HG03025 (cell line): ENCODE data around the gene PGGHG.
"Not testable (repeated sequence)": the region's sequence is repeated elsewhere in the genome, so short reads cannot be mapped to it uniquely, and the experiment has no call there.

Experiments used
- ATAC-seq: cut with Tn5 transposase; IDR thresholded peaks from one replicate; pipeline ENCODE4 v1.9.1; 2021; ENCODE audit warnings: mild to moderate bottlenecking, moderate library complexity; ENCODE audit not compliant: unreplicated experiment, low FRiP score

Gene PGGHG

DNA sequence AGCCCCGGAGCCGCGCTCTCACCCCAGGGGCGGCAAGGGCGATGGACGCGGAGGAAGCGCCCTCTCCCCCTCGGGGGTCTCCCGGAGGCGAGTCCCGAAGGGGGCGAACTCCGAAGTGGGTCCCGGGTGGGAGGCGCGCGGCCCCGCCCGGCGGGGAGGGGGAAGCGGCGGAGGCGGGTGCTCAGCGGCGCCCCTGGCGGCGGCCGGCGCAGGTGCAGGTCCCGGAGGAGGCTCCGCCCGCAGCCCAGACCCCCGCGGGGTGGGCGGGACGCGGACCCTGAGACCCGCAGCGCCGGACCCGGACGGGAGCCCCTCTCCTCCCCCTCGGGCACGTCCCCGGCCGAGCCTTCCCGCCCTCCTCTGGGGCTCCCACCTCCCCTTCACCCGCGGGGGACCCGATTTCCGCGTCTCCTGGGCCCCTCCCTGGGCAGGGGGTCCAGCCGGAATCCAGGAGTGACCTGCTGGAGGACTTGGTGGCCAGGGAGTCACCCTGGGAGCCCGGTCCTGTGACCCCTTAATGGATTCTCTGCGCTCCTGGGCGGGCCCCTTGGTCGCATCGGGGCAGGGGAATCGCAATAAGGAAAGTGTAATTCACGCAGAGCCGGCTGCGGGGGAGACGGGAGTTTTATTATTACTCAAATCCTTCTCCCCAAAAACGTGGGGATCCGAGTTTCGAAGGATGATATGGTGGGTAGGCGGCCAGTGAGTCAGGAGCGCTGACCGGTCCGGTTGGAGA is 22.3 kb downstream of the PGGHG start:
- ATAC-seq, result not testable (repeated sequence)

DNA sequence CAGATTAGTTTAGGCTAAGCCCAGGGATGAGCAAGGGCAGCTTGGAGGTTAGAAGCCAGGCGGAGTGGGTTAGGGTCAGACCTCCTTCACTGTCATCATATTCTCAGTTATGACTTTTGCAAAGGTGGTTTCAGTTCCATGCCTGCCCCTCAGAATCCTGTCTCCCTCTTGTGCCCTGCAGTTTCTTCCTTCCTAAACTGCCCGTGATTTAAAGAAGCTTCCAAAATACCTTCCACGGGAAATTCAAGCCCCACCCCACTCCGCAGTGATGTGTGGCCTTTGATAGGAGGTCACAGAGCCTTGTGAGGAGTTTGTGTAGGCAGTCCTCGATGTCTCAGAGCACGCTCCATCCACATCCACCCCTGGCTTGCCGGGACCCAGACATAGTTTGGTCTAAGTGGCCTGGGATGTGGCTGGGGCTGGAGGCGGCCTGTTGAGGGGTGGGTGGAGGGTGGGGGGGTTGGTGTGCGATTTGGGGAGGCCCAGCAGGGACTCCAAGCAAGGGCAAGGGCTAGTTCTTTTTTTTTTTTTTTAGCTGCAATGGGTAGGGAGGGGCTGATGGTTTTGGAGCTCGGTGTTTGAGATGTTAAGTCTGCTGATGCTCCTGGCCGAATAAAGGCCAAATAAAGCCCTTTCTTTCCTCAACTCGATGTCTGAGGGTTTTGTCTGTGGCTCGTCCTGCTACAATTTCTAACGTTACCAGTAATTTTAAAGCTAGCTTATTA is 23.3 kb downstream of the PGGHG start:
- no peak for ATAC-seq

DNA sequence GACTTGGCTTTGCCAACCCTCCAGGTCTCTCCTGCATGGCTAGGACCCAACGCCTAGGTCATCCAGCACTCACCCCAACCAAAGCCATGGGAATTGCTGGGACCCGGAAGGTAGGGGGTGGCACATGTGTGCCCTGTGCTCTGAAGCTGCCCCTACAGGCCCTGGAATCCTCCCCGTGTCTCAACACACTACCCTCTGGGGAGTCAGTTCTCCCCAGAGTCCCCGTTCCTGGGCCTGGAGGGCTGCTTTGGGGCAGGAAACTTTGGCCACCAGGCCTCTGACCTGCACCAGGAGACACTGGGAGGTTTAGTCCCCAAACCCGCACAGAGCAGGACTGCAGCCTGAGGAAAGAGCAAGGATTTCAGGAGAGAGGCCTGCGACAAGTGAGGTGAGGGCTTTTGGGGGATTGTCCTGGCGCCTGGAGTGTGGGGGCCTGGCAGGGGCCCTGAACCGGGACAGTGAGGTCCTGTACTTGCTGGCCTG is 24.4 kb downstream of the PGGHG start:
- no peak for ATAC-seq

DNA sequence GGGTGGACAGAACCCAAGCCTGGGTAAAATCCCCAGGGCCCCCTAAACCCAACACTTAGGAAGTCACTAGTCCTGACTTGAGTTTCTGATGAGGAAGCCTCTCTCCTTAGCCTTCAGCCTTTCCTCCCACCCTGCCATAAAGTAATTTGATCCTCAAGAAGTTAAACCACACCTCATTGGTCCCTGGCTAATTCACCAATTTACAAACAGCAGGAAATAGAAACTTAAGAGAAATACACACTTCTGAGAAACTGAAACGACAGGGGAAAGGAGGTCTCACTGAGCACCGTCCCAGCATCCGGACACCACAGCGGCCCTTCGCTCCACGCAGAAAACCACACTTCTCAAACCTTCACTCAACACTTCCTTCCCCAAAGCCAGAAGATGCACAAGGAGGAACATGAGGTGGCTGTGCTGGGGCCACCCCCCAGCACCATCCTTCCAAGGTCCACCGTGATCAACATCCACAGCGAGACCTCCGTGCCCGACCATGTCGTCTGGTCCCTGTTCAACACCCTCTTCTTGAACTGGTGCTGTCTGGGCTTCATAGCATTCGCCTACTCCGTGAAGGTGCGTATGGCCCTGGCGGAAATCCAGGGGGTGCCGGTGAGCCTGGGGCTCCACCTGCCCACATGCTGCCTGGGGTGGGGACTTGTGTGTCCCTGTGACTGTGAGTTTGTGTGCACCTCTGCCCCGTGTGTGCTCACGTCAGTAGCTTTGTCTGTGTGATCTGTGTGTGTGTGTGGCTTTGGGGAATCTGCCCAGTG is 25.0 kb downstream of the PGGHG start, which contains the start of gene IFITM1:
Gene IFITM1, plus strand, starts transcription at position 254 of the 767 bp plus-strand sequence. Its CDS starts 131 bp downstream, at position 385.
- ATAC-seq, result no peak

DNA sequence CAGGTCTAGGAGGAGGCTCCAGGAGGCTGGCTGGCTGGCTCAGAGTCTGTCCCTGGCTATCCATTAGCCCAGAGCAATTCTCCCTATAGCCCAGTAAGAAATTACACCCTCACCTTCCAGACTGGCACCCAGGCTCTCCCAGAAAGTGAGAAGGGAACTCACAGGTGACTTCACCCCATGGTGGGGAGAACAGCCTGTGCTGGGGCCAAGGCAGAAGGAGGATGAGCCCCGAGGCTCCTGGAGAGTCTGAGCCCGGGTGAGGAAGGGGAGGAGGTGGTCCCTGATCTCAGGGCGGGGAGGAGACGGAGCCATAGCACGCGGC is 25.6 kb downstream of the PGGHG start:
- ATAC-seq, result not testable (repeated sequence)

DNA sequence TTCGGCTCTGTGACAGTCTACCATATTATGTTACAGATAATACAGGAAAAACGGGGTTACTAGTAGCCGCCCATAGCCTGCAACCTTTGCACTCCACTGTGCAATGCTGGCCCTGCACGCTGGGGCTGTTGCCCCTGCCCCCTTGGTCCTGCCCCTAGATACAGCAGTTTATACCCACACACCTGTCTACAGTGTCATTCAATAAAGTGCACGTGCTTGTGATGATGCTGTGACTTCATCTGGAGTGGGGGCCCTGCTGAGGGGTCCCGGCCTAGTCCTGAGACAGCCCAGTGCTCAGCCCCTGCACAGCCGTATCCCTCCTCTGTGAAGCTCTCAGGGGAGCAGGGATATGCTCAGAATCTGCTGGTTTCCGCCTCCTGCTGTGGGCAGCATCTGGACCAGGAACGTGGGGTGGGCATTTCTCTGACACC is 26.1 kb downstream of the PGGHG start:
- ATAC-seq, result no peak

DNA sequence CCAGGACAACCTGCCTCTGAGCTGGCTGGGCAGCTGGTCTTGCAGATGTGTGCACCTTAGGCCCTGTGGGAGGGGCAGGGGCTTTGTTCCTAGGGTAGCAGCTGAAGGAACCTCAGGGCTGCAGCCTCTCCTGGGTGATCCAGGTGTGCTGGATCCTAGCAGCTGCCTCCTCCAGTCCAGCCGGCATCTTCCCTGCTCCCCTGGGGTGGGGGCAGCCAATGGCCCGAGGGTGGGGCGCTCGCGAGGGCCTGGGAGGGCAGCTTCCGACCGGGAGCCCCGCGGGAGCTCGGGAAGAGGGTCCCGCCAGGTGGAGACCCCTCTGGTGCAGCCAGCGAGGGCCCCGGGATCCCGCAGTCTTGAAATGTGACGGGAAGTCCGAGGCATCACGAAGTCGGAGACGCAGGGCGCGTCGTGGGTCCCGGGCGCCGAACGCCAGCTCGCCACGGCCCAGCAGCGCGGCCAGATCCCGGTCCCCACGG is 26.6 kb downstream of the PGGHG start:
- no peak for ATAC-seq

DNA sequence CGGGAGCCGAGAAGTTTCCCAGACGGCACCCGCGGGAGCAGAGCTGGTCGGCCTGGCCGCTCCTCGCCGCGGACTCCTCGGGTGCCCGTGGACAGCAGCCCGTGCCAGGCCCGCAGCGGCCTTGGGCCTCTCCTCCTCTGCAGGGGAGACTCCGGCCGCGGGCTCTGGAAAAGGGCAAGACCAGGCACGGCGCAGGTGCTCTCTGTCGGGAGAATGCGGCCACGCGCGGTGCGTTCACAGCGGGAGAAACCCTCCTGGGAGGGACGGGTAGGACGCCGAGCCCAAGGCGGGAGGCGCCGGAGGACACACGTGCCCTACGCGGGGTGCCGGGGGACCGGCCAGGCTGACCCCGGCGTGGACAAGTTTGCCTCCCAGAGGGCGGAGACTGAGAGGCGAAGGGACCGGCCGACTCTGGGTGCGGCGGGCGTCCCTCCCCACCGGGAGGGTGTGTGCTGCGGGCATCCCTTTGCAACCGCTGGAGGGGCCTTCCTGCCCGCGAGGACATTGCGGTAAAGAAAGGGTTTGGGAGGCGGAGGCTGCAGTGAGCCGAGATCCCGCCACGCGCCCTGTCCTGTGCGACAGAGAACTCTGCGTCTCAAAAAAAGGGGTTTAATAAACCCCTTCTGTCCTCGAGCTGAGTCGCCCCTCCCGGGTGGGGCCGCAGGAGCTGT is 27.2 kb downstream of the PGGHG start:
- no peak for ATAC-seq

DNA sequence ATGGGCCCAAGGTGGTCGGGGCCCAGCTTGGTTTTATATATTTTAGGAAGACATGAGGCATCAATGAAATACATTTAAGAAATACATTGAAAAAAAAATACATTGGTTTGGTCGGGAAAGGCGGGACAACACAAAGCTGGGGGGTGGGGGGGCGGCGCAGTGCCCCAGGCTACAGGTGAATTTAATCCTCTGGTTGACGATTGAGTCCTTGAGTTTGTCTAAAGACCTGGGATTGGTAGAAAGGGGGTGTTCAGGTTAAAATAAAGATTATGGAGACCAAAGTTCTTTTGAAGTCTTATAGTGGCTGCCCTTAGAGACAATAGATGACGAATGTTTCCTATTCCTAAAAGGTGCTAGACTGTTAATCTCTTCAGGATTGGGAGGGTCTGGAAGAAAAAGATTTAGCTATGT is 28.0 kb downstream of the PGGHG start:
- ATAC-seq, result no peak

DNA sequence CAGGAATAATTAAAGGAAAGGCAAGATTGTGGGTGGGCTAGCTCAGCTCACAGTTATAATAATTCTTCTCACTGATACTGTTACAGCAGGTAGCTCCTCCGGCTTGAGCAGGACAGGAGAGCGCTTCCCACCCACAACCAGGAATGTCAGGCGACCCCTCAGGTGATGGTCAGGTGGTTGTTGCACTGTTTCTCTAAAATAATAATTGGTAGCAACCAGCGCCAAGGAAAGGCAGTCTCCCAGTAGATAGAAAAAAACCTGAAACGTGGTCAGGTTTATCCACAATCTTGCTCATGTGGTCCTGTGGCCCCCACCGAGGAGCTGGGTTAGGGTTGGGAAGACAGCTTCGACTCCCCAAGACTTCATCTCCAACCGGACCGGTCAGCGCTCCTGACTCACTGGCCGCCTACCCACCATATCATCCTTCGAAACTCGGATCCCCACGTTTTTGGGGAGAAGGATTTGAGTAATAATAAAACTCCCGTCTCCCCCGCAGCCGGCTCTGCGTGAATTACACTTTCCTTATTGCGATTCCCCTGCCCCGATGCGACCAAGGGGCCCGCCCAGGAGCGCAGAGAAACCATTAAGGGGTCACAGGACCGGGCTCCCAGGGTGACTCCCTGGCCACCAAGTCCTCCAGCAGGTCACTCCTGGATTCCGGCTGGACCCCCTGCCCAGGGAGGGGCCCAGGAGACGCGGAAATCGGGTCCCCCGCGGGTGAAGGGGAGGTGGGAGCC is 28.9 kb downstream of the PGGHG start:
- ATAC-seq, result not testable (repeated sequence)

DNA sequence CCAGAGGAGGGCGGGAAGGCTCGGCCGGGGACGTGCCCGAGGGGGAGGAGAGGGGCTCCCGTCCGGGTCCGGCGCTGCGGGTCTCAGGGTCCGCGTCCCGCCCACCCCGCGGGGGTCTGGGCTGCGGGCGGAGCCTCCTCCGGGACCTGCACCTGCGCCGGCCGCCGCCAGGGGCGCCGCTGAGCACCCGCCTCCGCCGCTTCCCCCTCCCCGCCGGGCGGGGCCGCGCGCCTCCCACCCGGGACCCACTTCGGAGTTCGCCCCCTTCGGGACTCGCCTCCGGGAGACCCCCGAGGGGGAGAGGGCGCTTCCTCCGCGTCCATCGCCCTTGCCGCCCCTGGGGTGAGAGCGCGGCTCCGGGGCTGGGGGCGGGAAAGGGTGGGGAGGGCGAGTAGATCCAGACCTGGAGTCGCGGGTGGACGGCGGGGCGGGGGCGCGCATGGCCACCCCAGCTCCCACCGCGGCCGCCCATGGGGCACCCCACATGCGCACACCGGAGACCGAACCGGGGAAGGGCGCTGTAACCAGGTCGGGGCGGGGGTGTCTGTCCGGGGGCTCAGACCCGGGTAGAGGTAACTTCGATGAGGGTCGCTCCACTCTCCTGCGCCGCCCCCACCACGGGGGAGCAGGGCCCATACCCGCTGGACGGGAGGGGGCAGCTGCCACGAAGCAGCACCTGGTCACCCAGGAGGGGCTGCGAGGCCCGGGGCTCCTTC is 29.6 kb downstream of the PGGHG start:
- not testable (repeated sequence) for ATAC-seq

DNA sequence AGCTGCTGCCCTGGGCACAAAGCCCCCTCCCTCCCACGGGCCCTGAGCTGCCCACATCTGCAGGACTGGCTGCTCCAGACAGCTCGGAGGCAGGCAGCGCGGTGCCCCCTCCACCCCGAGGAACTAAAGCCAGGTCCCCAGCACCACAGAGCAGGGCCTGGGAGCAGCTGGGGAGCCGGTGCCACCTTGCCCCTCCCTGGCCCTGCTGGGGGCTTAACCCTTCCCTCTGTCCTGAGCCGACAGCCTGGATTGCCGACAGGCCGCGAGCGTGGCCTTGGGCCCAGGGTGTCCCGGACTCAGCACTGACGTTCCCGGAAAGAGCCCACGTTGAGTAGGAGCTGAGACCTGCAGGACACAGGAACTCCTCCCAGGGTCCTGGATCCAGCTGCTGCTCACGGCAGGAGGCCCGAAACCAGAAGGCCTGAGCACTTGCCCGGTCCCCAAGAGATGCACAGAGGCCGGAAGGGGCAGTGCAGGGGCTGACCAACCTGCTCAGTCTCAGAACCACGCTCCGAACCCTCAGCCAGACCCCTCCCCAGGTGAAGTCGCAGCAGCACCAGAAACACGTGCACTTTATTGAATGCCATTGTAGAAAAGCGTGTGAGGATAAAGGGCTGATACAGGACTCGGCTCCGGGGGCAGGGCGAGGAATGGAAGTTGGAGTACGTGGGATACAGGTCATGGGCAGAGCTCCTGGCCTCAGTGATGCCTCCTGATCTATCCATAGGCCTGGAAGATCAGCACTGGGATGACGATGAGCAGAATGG is 30.4 kb downstream of the PGGHG start:
- not testable (repeated sequence) for ATAC-seq

DNA sequence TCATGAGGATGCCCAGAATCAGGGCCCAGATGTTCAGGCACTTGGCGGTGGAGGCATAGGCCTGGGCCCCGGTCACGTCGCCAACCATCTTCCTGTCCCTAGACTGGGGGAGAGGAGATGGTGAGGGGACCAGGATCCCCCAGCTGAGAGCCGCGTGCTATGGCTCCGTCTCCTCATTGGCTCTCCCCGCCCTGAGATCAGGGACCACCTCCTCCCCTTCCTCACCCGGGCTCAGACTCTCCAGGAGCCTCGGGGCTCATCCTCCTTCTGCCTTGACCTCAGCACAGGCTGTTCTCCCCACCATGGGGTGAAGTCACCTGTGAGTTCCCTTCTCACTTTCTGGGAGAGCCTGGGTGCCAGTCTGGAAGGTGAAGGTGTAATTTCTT is 31.0 kb downstream of the PGGHG start:
- not testable (repeated sequence) for ATAC-seq

DNA sequence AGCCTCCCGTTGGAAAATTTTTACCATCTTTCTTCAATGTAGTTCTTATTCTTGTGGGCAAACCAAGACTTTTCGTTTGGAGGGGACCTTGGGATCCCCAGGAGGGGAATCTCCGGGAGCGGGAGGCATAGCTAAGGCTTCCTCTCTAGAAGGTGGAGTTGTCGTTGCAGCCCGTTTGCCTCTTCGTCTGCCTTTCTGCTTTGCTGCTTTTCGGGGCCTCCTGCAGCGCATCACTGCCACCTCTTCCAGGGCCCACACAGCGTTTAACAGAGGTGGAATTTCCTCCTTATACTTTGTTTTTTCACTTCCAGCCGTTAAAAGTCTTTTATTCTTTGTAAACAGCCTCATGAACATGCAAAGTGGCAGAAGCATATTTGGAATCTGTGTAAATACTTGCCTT is 35.2 kb downstream of the PGGHG start:
- no peak for ATAC-seq

DNA sequence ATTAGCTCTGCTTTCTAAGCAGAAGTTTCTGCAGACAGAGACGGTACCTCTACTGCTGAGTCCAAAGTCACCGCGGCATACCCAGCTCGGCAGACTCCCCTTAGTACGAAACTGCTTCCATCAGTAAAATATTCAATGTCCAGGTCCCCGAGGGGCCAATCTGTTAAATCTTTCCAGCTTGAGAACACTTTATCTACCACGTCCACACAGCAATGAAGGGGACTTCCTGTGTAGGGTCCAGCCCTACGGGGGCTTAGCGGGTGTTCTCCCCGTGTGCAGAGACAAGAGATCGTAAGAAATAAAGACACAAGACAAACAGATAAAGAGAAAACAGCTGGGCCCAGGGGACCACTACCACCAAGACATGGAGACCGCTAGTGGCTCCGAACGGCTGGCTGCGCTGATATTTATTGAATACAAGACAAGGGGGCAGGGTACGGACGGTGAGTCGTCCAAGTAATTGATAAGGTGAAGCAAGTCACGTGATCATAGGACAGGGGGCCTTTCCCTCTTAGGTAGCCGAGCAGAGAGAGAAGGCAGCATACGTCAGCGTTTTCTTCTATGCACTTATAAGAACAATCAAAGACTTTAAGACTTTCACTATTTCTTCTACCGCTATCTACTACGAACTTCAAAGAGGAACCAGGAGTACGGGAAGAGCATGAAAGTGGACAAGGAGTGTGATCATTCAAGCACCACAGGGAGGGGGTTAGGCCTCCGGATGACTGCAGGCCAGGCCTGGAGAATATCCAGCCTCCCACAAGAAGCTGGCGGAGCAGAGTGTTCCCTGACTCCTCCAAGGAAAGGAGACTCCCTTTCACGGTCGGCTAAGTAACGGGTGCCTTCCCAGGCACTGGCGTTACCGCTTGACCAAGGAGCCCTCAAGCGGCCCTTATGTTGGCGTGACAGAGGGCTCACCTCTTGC is 35.9 kb downstream of the PGGHG start:
- not testable (repeated sequence) for ATAC-seq

DNA sequence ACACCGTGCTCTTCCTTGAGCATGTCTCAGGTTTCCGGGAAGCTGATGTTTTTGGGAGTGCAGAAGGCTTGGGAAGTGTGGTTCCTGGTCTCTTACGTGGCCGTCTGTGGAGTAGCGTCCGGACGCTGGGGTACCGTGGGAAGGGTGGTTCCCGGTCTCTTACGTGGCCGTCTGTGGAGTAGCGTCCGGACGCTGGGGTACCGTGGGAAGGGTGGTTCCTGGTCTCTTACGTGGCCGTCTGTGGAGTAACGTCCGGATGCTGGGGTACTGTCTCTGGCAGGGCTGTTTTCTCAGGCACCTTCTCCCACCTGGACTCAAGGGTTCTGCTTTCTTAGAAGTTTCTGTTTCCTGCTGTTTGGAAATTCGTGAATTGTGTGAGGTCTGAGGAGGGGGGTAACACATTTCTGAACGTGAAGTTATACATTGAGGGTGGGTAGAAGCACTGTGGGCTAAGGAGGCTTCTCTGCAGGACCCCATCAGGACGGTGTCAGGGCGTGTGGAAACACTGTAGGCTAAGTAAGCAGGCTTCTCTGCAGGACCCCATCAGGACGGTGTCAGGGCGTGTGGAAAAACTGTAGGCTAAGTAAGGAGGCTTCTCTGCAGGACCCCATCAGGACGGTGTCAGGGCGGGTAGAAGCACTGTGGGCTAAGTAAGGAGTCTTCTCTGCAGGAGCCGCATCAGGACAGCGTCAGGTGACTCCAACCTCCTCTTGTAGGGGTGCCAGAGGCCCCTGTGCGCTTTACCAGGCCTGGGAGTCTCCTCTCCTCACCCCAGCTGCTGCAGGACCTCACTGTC is 37.1 kb downstream of the PGGHG start:
- no peak for ATAC-seq

DNA sequence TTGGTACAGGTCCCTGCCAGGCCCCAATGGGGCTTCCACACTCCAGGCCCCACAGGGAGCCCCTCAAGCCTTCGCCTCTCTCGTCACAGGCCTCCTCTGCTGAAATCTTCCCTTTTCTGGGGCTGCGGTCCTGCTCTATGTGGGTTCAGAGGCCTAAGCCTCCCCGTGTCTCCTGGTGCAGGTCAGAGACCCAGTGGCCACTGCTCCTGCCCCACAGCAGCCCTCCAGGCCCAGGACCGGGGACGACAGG is 37.6 kb downstream of the PGGHG start:
- ATAC-seq, result no peak
